GM21526 (cell line): Measurements from ENCODE around the gene C1orf122.

ENCODE experiments used
- ATAC-seq: cut with Tn5 transposase; IDR thresholded peaks from one replicate; pipeline ENCODE4 v1.9.1; 2021; ENCODE audit warnings: moderate library complexity; ENCODE audit not compliant: unreplicated experiment, low FRiP score

Gene C1orf122

DNA sequence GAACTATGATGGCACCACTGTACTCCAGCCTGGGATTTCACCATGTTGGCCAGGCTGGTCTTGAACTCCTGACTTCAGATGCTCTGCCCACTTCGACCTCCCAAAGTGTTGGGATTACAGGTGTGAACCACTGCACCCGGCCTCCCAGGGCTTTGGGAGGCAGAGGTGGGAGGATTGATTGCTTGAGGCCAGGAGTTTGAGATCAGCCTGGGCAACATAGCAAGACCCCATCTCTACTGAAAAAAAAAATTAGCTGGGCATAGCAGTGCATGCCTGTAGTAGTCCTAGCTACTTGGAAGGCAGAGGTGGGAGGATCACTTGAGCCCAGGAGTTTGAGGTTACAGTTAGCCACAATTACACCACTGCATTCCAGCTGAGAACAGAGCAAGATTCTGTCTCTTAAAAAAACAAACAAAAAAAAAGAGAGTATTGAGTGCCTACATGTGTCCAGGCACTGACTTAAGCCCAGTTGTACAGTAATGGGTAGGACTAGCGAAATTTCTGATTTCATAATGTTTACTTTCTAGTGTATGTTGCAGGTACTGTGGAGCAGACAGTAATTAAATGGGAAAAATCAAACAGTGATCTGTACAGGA, 9.7 kb upstream of the C1orf122 start:
- no peak for ATAC-seq

GRCh38 chr1:37802439-37802838, 5.2 kb upstream of the C1orf122 start:
- no peak for ATAC-seq

GRCh38 chr1:37807220-37807554, 403 bp upstream of the C1orf122 start:
- no peak for ATAC-seq

GRCh38 chr1:37808369-37809319, 1.1 kb downstream of the C1orf122 start:
- peak; percentile 23 for ATAC-seq

DNA sequence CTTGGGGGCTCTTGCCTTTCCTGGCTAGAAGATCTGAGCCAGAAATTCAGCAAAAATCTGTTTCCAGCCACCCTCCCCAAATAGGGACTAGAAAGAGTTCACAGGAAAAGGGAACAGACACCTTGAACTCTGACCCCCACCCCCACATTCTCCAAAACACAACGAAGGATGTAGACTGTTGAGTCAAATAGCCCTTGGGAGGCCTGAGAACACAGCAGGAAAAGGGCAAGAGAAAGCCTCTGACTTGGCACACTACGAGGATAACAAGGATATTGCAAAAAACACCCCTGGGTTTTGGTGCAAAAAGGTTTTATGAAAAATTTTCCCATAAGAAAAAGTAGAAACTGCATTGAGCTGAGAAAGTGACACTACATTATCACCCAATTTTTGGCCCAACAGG, 2.4 kb downstream of the C1orf122 start:
- no peak for ATAC-seq

- peak; percentile 42 for ATAC-seq
These were observed 3.6 kb downstream of the C1orf122 start for GRCh38 chr1:37811027-37811655.

DNA sequence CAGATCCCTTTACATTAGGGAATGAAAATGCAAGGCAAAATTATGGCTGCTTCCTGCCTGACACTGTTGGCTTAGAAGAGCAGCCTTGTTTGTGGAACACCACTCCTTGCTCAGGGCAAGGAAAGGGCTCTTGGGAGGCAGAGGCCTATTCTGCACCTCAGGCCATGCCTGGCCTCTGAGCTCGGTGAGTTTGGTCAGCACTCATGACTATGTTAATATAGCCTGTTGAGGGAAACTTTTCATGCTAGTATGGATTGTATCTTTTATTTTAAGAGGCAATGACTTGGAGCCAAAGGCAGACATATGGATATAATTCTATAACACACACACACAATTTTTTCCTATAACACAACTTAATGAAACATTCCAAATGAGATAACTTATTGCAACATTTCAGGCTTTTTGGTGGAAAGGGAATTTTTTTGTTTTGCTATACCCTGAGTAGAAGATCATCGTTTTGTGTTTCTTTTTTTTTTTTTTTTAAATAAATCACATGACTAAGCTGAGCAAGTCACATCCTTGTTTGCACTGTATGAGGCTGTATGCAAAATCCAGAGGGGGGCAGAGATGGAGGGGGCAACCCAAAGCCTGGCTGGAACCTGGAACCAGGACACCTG, 6.0 kb downstream of the C1orf122 start:
- ATAC-seq, result no peak

DNA sequence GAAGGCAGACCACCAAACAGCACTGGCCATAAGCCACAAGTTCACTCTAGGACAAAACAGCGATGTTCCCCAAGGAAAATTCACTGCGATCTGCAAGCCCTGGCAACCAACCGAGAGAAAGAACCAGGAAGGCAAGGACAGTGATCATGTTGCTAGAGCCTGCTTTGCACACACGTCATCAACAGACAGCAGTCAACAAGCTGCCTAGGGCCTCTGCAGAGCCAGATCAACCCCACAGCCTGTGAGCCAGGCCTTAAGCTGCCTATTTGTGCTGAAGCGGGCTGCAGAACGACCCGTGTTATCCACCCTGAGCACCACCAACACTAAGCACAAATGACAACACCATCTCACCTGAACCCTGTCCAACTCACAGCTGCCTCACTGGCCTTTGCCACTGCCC, 6.7 kb downstream of the C1orf122 start:
- no peak for ATAC-seq

DNA sequence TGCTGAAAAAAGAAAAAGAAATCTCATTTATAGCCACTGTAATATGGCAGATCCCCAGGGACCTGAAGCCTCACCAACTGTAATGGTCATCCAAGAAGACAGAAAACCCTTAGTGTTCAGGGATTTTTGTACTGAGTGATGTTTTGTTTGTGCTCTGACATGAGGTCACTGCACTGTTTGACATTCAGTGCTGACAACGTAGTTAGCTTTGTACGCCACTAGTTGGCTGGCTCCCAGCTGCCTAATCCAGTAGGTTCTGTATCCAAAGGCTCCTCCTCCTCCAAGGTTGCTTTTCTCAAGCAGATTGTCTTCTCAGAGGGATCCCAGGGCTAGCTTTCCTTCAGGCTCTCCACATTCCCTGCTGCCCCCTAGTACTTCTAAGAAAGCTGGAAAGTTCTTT, 9.9 kb downstream of the C1orf122 start:
- no peak for ATAC-seq

- no peak for ATAC-seq
These were observed 13.9 kb downstream of the C1orf122 start for GRCh38 chr1:37821481-37821880.

DNA sequence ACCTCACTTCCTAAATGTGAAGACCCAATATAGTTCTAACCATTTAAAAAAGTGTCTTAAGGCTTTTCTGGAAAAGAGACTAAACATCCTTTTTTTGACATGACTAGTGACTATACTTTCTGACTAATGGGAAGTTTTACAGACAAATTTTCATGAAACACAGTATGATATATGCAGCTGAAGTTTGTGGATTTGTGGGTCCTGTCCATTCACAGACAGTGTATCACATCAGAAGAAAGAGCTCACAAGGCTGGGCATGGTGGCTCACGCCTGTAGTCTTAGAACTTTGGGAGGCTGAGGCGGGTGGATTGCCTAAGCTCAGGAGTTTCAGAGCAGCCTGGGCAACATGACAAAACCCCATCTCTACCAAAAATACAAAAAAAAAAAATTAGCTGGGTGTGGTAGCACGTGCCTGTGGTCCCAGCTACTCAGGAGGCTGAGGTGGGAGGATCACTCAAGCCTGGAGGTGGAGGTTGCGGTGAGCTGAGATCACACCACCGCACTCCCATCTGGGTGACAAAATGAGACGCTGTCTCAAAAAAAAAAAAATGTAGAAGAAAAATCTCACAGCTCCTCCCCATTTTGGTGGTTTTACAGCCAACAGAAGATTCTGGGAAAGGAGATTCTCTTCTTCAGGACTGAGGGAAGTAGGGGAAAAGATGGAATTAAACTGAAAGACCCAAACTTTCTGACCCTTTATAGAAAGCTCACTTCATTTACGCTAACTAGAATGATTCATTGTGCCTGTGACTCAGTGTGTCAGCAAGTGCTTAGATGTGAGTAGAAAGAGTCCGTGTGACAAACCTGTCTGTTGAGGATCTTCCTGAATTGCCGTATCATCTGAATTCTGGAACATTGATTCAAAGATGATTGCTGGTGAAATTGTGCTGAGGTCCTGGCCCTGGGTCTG, 15.6 kb downstream of the C1orf122 start:
- no peak for ATAC-seq

DNA sequence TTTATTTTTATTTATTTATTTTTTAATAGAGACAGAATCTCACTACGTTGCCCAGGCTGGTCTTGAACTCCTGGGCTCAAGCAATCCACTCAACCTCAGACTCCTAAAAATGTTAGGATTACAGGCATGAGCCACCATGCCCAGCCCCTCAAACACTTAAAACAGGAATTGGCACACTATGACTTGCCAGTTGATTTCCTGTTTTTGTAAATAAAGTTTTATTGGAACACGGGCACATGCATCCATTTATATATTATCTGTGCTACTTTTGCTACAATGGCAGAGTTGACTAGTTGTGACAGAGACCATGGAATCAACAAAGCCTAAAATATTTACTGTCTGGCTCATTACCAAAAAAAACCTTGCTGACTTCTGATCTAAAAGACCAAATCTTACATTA, 16.4 kb downstream of the C1orf122 start:
- ATAC-seq, result no peak

DNA sequence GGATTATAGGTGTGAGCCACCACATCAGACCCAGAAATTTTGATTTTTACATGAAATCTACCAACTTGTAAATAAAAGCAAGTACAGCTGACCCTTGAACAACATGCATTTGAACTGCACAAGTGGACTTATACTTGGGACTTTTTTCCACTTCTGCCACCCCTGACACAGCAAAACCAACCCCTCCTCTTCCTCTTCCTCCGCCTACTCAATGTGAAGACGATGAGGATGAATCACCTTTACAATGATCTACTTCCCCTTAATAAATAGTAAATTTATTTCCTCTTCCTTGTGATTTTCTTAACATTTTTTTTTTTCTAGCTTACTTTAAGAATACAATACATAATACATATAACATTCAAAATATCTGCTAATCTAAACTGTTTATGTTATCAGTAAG, 17.9 kb downstream of the C1orf122 start:
- ATAC-seq, result no peak

DNA sequence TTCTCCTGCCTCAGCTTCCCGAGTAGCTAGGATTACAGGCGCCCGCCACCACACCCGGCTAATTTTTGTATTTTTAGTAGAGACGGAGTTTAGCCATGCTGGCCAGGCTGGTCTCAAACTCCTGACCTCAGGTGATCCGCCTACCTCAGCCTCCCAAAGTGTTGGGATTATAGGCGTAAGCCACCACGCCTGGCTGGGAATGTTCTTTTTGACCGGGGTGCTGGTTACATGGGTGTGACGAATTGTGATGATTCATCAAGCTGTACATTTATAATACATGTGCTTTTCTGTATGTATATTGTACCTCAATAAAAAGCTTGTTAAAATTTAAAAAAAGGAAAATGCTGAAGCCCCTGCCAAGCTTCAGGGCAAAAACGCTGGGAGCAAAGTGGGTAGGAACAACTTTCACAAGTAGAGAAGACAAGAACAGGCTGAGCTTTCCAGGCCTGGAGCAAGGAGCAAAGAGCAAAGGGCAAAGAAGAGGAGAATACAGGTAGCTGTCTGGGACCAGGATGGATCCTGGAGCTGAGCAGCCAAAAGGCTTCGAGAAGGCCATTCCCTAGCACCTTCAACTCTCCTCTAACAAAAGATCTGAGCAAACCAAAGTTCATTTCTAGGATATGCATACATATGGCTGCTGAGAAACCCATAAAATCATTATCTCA, 21.0 kb downstream of the C1orf122 start:
- ATAC-seq, result no peak

- ATAC-seq, result no peak
These were observed 23.5 kb downstream of the C1orf122 start for GRCh38 chr1:37831109-37831508.

- no peak for ATAC-seq
These were observed 24.2 kb downstream of the C1orf122 start for GRCh38 chr1:37831809-37832208.

GRCh38 chr1:37836788-37837187, 29.2 kb downstream of the C1orf122 start:
- no peak for ATAC-seq

DNA sequence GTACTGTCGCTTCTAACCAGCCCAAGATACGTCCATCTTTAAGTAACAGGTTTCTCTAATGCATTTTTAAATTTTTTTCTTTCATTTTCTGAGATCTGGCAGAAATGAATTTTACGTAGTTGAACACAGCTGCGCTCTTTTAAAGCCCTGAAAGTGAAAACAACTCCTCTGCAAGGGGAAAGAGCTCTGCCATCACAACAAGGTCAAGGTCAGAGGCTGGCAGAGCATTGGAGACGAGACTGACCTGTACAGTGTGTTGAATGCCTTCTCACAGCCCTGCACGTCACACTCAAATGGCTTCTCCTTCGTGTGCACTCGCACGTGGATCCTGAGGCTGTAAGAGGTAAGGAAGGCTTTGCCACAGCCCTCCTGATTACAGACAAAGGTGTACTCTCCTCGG, 32.1 kb downstream of the C1orf122 start:
- no peak for ATAC-seq

DNA sequence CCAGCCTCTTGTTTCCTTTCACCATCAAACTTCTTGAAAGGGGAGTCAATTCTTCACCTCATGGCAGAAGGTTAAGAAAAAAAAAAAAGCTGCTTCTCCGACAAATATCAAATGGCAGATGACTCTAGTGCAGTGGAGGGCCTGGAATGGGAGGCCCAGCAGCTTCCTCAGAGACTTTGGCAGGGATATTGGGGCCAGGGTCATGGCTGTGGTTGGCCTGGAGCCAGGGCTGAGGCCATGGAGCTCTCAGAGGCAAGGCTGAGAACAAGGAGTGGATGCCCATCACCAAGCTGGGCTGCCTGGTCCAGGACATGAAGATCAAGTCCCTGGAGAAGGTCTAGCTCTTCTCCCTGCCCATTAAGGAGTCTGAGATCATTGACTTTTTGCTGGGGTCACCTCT, 33.1 kb downstream of the C1orf122 start:
- ATAC-seq, result no peak

DNA sequence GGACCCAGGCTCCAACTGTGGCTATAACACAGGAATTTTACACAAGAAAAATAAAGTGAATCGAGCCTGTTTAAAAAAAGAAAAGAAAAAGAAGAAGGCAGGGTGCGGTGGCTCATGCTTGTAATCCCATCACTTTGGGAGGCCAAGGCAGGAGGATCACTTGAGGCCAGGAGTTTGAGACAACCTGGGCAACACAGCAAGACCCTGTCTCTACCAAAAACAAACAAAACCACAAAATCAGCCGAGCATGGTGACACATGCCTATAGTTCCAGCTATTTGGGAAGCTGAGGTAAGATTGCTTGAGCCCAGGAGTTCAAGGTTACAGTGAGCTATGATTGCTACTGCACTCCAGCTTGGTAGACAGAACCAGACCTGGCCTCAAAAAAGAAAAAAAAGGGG, 34.1 kb downstream of the C1orf122 start:
- ATAC-seq, result no peak
